Thyroid gland (tissue), 4 donors: ENCODE results near the gene MACROD1.

ENCODE experiments used
- CTCF ChIP-seq, 6 experiments: fragments of 200-600 bp in 3 of 6; fragments of 450-650 bp in 3 of 6; sonication (generic) in 3 of 6; IDR thresholded peaks; one replicate each; pipeline ENCODE4 v1.5.1; 2016 to 2019; ENCODE audit warnings: antibody characterized with exemption in 6 of 6, mild to moderate bottlenecking in 2 of 6, inconsistent platforms in 1 of 6, moderate library complexity in 1 of 6
- POLR2A ChIP-seq, 2 donors: fragments of 450-650 bp; IDR thresholded peaks; one replicate each; pipeline ENCODE4 v1.6.1; 2017; ENCODE audit warnings: antibody characterized with exemption in 2 of 2, mild to moderate bottlenecking in 2 of 2, moderate library complexity in 1 of 2

- no peak for TF ChIP-seq CTCF (IDR thresholded peaks at IDR 0.05)
- no peak for TF ChIP-seq POLR2A (IDR thresholded peaks at IDR 0.05)
Measured at GRCh38 chr11:64135711-64136110, 30.2 kb downstream of the MACROD1 start.
